Adipose tissue (tissue), 3 donors: Measurements from ENCODE around the gene ILF2. TPM values are rescaled to one million over a fixed set of nuclear protein-coding genes. Genes with fewer than 3 reads are reported as not detected.
"Not testable (repeated sequence)": the region's sequence is repeated elsewhere in the genome, so short reads cannot be mapped to it uniquely, and the experiment has no call there.

Experiments used
- H3K27ac ChIP-seq: one replicate; pipeline ENCODE4 v1.5.1; 2013; ENCODE audit warnings: low read depth, low read length
- WGBS, 3 donors: extraction: QIAGEN DNeasy Blood & Tissue Kit; methylation state at CpG; one replicate each; pipeline ENCODE4 v1.1.7; 2013; 5-methylcytosine and 5-hydroxymethylcytosine counted together
- polyA plus RNA-seq, 3 donors: library from polyadenylated mRNA; stranded (reverse); fragments of 200-250 nt; gene quantifications; one replicate each; pipeline ENCODE4 v1.2.3, GENCODE V29; 2013
- donor health status: healthy with polysubstance abuse.
- donor health status: Bipolar disorder and iron deficiency.
- donor health status: healthy.

Gene ILF2
- polyA plus RNA-seq, 3 donors, result 56.3 to 111 (median 89.5) TPM

- peak within 1 kb of the TSS; percentile 64 for H3K27ac ChIP-seq
- WGBS, 3 donors, result 2% methylated on average over 53 of the region's 53 CpGs
Observed at GRCh38 chr1:153658400-153659174, 12.2 kb downstream of the ILF2 start, which contains the start of gene SNAPIN. TSS of gene SNAPIN (plus strand) at chr1:153658703. CDS start at chr1:153658744, 41 bp downstream.

GRCh38 chr1:153655333-153655732 is 15.5 kb downstream of the ILF2 start:
- 70 to 91% (median 89%) methylated on average over 3 of the region's 3 CpGs for WGBS, 3 donors

GRCh38 chr1:153652805-153653500 is 17.8 kb downstream of the ILF2 start:
- H3K27ac ChIP-seq, result no peak overlapping the region
- WGBS, 3 donors, result 22 to 56% (median 36%) methylated on average over 3 of the region's 3 CpGs

More at GRCh38 chr1:153655333-153655732, 15.5 kb downstream of the ILF2 start:
- no peak overlapping the region for H3K27ac ChIP-seq

- 85 to 100% (median 88%) methylated on average over 1 of the region's 1 CpG for WGBS, 3 donors
- no peak overlapping the region for H3K27ac ChIP-seq
Observed at GRCh38 chr1:153651771-153652170, 19.0 kb downstream of the ILF2 start.

- H3K27ac ChIP-seq, result no peak overlapping the region
- 24 to 80% (median 79%) methylated on average over 2 of the region's 2 CpGs for WGBS, 3 donors
Observed at GRCh38 chr1:153649863-153650235, 20.9 kb downstream of the ILF2 start.

GRCh38 chr1:153649137-153649862 is 21.5 kb downstream of the ILF2 start:
- 30 to 62% (median 58%) methylated on average over 3 of the region's 3 CpGs for WGBS, 3 donors
- H3K27ac ChIP-seq, result no peak overlapping the region

GRCh38 chr1:153648000-153648643 is 22.7 kb downstream of the ILF2 start:
- no peak overlapping the region for H3K27ac ChIP-seq
- 85 to 88% (median 86%) methylated on average over 9 to 10 of the region's 10 CpGs for WGBS, 3 donors

- 57 to 70% (median 66%) methylated on average over 2 of the region's 2 CpGs for WGBS, 3 donors
- no peak overlapping the region for H3K27ac ChIP-seq
Observed at GRCh38 chr1:153647346-153647714, 23.5 kb downstream of the ILF2 start.

GRCh38 chr1:153646672-153647345 is 24.0 kb downstream of the ILF2 start:
- 62 to 95% (median 75%) methylated on average over 5 of the region's 5 CpGs for WGBS, 3 donors
- no peak overlapping the region for H3K27ac ChIP-seq

- no peak overlapping the region for H3K27ac ChIP-seq
Observed at GRCh38 chr1:153643816-153644215, 27.0 kb downstream of the ILF2 start.

GRCh38 chr1:153643100-153643499 is 27.7 kb downstream of the ILF2 start:
- 90 to 91% (median 91%) methylated on average over 11 of the region's 11 CpGs for WGBS, 3 donors
- no peak overlapping the region for H3K27ac ChIP-seq

- H3K27ac ChIP-seq, result no peak overlapping the region
- WGBS, 3 donors, result 85 to 88% (median 85%) methylated on average over 11 of the region's 11 CpGs
Observed at GRCh38 chr1:153642161-153642560, 28.6 kb downstream of the ILF2 start.

GRCh38 chr1:153640861-153641260 is 29.9 kb downstream of the ILF2 start:
- 59 to 79% (median 72%) methylated on average over 6 of the region's 6 CpGs for WGBS, 3 donors
- H3K27ac ChIP-seq, result no peak overlapping the region

- 98 to 100% (median 99%) methylated on average over 5 of the region's 5 CpGs for WGBS, 3 donors
- H3K27ac ChIP-seq, result not testable (repeated sequence)
Observed at GRCh38 chr1:153640213-153640612, 30.6 kb downstream of the ILF2 start.

- WGBS, 3 donors, result 83 to 91% (median 86%) methylated on average over 3 of the region's 3 CpGs
- H3K27ac ChIP-seq, result no peak overlapping the region
Observed at GRCh38 chr1:153639280-153639679, 31.5 kb downstream of the ILF2 start.

GRCh38 chr1:153638261-153638660 is 32.5 kb downstream of the ILF2 start:
- no peak overlapping the region for H3K27ac ChIP-seq
- 26 to 79% (median 77%) methylated on average over 6 of the region's 6 CpGs for WGBS, 3 donors

GRCh38 chr1:153636312-153636711 is 34.5 kb downstream of the ILF2 start:
- 91 to 97% (median 93%) methylated on average over 9 of the region's 9 CpGs for WGBS, 3 donors
- H3K27ac ChIP-seq, result no peak overlapping the region

- WGBS, 3 donors, result 71 to 89% (median 89%) methylated on average over 7 of the region's 7 CpGs
- no peak overlapping the region for H3K27ac ChIP-seq
Observed at GRCh38 chr1:153635872-153636271, 34.9 kb downstream of the ILF2 start.
